ENCODE measurements around the gene KASH5.

KASH5 gene

DNA sequence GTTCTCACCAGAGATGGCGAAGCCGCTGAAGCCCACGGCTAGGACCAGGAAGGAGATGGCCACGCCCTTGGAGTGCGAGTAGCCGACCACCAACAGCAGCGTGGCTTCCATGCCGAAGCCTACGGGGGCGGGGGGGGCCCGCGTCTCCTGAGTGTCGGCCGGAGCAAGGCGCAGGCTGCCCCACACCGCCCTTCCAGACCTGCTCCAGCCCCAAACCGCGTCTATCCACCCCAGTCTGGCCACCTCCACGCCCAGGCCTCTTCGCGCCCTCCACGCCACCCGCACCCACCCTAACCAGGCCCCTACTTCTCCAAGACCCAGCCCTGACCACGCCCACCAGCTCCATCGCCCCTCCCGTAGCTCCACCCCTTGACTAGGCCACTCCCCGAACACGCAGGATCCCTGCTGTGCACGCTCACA is 43.3 kb downstream of the KASH5 start:
- H3K4me3 ChIP-seq (replicated peaks; ENCODE audit: low read depth, low read length), result no peak overlapping the region
- TF ChIP-seq, protein P1, sequence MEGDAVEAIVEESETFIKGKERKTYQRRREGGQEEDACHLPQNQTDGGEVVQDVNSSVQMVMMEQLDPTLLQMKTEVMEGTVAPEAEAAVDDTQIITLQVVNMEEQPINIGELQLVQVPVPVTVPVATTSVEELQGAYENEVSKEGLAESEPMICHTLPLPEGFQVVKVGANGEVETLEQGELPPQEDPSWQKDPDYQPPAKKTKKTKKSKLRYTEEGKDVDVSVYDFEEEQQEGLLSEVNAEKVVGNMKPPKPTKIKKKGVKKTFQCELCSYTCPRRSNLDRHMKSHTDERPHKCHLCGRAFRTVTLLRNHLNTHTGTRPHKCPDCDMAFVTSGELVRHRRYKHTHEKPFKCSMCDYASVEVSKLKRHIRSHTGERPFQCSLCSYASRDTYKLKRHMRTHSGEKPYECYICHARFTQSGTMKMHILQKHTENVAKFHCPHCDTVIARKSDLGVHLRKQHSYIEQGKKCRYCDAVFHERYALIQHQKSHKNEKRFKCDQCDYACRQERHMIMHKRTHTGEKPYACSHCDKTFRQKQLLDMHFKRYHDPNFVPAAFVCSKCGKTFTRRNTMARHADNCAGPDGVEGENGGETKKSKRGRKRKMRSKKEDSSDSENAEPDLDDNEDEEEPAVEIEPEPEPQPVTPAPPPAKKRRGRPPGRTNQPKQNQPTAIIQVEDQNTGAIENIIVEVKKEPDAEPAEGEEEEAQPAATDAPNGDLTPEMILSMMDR (IDR thresholded peaks at IDR 0.05; ENCODE audit: low read depth, low read length, missing control alignments), result no peak
- no peak for DNase-seq (ENCODE audit: extremely low read depth, low read depth)

DNA sequence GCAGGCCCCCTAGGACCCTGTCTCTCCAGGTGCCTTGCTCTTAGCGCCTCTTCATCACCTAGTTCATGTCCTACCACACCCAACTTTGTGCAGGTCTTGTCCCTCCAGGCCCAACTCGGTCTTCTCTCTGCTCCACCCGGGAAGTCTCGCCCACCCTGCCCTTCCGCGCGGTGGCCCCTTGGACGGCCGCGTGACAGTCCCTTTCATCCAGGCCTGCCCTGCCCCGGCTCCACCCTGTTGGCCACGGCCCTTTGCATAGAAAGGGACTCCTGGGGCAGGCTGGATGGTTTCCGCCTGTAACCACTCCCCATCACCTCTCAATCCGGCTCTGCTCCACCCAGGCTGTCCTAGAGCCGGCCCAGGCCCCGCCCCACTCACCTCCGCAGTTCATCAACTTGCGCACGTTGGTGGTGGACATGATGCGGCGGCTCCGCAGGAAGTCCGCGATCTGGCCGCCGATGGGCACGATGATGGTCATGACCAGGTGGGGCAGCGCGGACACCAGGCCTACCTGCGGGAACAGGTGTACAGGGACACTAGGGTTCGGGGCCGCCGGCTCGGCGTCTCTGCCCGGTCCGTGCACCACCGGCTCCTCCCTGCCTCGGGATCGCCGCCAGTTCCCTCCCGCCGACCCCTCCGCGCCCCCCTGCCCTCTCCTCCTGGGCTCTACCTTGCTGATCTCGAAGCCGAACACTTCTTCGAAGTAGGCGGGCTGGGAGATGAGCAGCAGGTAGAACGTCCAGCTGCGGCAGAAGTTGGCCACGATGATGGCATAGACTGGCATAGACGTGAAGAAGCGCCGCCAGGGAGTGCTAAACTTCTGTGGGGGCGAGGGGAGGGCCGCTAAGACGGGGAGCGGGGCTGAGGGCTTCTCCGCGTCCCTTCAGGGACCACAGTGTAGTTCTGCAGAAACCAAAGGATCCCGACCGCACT is 44.4 kb downstream of the KASH5 start:
- TF ChIP-seq, protein P1 (IDR thresholded peaks at IDR 0.05; ENCODE audit: low read depth, low read length, missing control alignments), result no peak
- DNase-seq (ENCODE audit: extremely low read depth, low read depth), result no peak
- no peak overlapping the region for H3K4me3 ChIP-seq (replicated peaks; ENCODE audit: low read depth, low read length)

DNA sequence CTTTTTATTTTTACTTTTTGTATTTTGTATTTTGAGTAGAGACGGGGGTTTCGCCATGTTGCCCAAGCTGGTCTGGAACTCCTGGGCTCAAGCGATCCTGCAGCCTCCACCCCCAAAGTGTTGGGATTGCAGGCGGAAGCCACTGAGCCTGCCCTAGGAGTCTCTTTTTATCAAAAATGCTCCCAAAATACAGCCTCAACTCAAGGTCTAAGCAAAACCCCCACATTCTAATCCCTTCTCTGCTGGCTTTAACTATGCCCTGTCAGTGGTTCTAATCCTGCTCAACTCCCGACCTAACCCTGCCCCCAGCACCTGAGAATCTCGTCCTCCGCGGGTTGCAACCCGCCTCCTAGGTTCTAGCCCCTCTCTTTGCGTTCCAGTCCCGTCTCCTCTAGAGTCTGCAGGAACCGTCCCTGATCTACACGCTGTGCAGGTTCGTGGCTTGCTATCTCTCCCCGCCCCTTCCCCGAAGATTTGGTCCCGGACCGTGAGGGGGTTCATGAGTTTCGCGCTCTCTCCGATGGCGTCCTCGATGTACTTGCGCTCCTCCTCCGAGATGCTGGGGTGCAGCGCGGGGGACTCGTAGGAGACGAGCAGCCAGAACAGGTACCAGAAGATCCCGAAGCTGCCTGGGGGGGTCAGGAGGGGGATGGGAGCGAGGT is 45.3 kb downstream of the KASH5 start:
- TF ChIP-seq, protein P1 (IDR thresholded peaks at IDR 0.05; ENCODE audit: low read depth, low read length, missing control alignments), result no peak
- no peak overlapping the region for H3K4me3 ChIP-seq (replicated peaks; ENCODE audit: low read depth, low read length)
- DNase-seq (ENCODE audit: extremely low read depth, low read depth), result no peak

DNA sequence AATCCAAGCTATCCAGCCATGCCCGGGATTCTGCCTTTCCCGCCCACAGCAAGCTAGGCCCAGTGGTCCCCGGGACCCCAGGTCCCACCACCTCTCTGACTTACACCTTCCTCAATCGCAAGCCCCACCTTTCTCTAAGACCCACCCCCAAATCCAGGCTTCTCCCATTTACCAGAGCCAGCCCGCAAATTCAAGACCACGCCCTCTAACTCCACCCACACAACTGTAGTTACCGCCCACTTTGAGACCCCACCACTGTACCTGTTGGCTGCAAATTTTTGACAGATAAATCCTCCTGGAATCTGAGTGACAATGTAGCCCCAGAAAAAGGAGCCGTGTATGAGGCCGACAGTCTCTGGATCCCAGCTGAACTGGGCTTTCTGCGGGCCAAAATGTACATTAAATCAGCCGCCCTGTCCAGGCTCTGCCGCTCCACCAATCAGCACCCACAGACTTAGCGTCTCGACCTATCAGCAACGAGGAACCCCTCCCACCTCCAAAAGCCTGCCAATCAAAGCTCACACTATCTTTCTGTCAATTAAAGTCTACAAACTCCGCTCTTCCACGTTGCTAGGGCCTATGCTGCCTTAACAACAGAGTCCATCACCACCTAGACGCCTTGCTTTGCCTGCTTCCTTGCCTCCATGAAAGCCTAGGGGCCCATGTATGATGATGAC is 47.0 kb downstream of the KASH5 start:
- DNase-seq (ENCODE audit: extremely low read depth, low read depth), result no peak
- H3K4me3 ChIP-seq (replicated peaks; ENCODE audit: low read depth, low read length), result no peak overlapping the region
- TF ChIP-seq, protein P1 (IDR thresholded peaks at IDR 0.05; ENCODE audit: low read depth, low read length, missing control alignments), result no peak

DNA sequence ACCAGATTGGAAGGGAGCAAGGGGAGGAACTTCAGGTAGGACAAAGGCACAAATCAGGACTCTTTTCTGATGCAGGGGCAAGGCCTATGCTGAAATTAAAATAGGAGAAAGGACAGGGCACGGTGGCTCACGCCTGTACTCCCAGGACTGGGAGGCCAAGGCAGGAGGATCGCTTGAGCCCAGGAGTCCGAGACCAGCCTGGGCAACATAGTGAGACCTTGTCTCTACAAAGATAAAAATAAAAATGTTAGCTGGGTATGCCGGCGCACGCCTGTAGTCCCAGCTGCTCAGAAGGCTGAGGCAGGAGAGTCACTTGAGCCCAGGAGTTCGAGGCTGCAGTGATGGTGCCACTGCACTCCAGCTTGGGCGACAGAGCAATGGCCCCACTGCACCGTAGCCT is 47.6 kb downstream of the KASH5 start:
- no peak for DNase-seq (ENCODE audit: extremely low read depth, low read depth)
- TF ChIP-seq, protein P1 (IDR thresholded peaks at IDR 0.05; ENCODE audit: low read depth, low read length, missing control alignments), result no peak
- H3K4me3 ChIP-seq (replicated peaks; ENCODE audit: low read depth, low read length), result no peak overlapping the region

DNA sequence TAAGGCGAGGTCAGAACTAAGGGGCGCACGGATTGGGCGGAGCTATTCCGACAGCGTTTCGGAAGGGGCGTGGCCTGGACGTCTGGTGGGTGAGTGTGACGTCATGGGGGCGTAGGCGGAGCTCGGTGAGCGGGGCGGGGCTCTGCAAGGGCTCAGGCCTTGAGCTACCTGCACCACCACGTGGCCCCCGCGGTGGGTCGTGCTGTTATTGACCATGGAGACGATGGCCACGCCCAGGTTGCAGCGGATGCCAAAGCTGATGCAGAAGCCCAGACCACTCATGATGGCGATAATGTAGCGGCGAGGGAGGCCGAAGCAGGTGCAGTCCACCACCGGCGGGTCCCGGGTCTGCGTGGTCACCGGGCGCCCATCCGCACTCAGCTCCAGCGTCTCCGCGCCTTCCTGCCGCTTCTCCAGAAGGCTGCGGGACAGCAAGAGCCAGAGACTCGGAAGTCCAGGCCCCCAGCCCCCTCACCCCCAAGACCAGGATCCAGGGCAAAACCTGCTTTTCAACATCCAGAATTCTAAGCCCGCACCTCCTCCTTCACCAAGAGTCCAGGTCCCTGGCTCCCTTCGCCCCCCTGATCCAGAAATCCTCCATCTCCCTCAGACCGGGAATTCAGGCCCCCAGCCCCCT is 48.5 kb downstream of the KASH5 start:
- H3K4me3 ChIP-seq (replicated peaks; ENCODE audit: low read depth, low read length), result no peak overlapping the region
- TF ChIP-seq, protein P1 (IDR thresholded peaks at IDR 0.05; ENCODE audit: low read depth, low read length, missing control alignments), result no peak
- DNase-seq (ENCODE audit: extremely low read depth, low read depth), result no peak
